ENCODE results near the gene LCTL. TPM values are rescaled to one million over a fixed set of nuclear protein-coding genes. Genes with fewer than 3 reads are reported as not detected.

Gene LCTL
- under 1 TPM in 1 of 3 donors, not detected in 2; 0.12 TPM for polyA plus RNA-seq

GRCh38 chr15:66565741-66566144 lies at the start of gene LCTL:
LCTL (minus strand) TSS chr15:66565998; CDS start chr15:66565365, 633 bp downstream.
- Mint-ChIP-seq H3K4me1 (peaks cover 0 to 4% of the 10 kb centered on the region in 2 donors), H3K27ac (no peak within 1 kb of the TSS), H3K9me3 (peaks cover 0 to 1% (median 0%) of the 10 kb centered on the region in 6 donors), H3K36me3 (peaks cover 0 to 4% (median 0%) of the 10 kb centered on the region in 3 donors), H3K27me3 (ENCODE audit: low read depth in 3 of 3) (peaks cover 0 to 3% (median 2%) of the 10 kb centered on the region in 3 donors), H3K4me3 (no peak within 1 kb of the TSS)
- no peak for DNase-seq

- peaks cover 27 to 33% of the 10 kb centered on the region in 2 donors for H3K4me1 Mint-ChIP-seq
- H3K27ac Mint-ChIP-seq = peak overlapping the region in 1 of 6 donors; percentile 1
- no peaks in the 10 kb centered on the region for H3K9me3 Mint-ChIP-seq
- no peak for DNase-seq
- H3K36me3 Mint-ChIP-seq = no peaks in the 10 kb centered on the region
- H3K27me3 Mint-ChIP-seq (ENCODE audit: low read depth in 3 of 3) = peaks cover 2 to 4% (median 2%) of the 10 kb centered on the region in 3 donors
- no peak overlapping the region for H3K4me3 Mint-ChIP-seq
Measured at GRCh38 chr15:66614951-66615760, 49.4 kb upstream of the LCTL start.

- H3K27me3 Mint-ChIP-seq (ENCODE audit: low read depth in 3 of 3) = peaks cover 2 to 4% (median 2%) of the 10 kb centered on the region in 3 donors
- H3K36me3 Mint-ChIP-seq = no peaks in the 10 kb centered on the region
- no peak overlapping the region for H3K4me3 Mint-ChIP-seq
- no peak for DNase-seq
- no peaks in the 10 kb centered on the region for H3K9me3 Mint-ChIP-seq
- no peak overlapping the region for H3K27ac Mint-ChIP-seq
- H3K4me1 Mint-ChIP-seq = peaks cover 27 to 33% of the 10 kb centered on the region in 2 donors
Measured at GRCh38 chr15:66614456-66614855, 48.7 kb upstream of the LCTL start.

GRCh38 chr15:66613743-66614142 lies 47.9 kb upstream of the LCTL start:
- Mint-ChIP-seq H3K4me3 (peak overlapping the region in 2 of 5 donors; percentile 29 to 48), H3K27me3 (ENCODE audit: low read depth in 3 of 3) (peaks cover 2 to 4% (median 2%) of the 10 kb centered on the region in 3 donors), H3K4me1 (peaks cover 27 to 29% of the 10 kb centered on the region in 2 donors), H3K9me3 (no peaks in the 10 kb centered on the region), H3K36me3 (no peaks in the 10 kb centered on the region), H3K27ac (peak overlapping the region in 1 of 6 donors; percentile 49)
- no peak for DNase-seq

GRCh38 chr15:66611257-66612053 lies 45.7 kb upstream of the LCTL start:
- Mint-ChIP-seq H3K4me3 (no peak overlapping the region), H3K27ac (no peak overlapping the region), H3K36me3 (no peaks in the 10 kb centered on the region), H3K9me3 (no peaks in the 10 kb centered on the region), H3K4me1 (peaks cover 12 to 13% of the 10 kb centered on the region in 2 donors), H3K27me3 (ENCODE audit: low read depth in 3 of 3) (peaks cover 0 to 3% (median 0%) of the 10 kb centered on the region in 3 donors)
- no peak for DNase-seq

GRCh38 chr15:66609876-66610275 lies 44.1 kb upstream of the LCTL start:
- no peaks in the 10 kb centered on the region for H3K9me3 Mint-ChIP-seq
- no peak overlapping the region for H3K27ac Mint-ChIP-seq
- H3K36me3 Mint-ChIP-seq = no peaks in the 10 kb centered on the region
- peaks cover 11 to 12% of the 10 kb centered on the region in 2 donors for H3K4me1 Mint-ChIP-seq
- no peak for DNase-seq
- no peak overlapping the region for H3K4me3 Mint-ChIP-seq
- H3K27me3 Mint-ChIP-seq (ENCODE audit: low read depth in 3 of 3) = peaks cover 0 to 2% (median 0%) of the 10 kb centered on the region in 3 donors

- Mint-ChIP-seq H3K36me3 (no peaks in the 10 kb centered on the region), H3K4me3 (no peak overlapping the region), H3K27me3 (ENCODE audit: low read depth in 3 of 3) (peaks cover 0 to 2% (median under 1%) of the 10 kb centered on the region in 3 donors), H3K27ac (no peak overlapping the region), H3K9me3 (no peaks in the 10 kb centered on the region), H3K4me1 (peaks cover 7% of the 10 kb centered on the region in 2 donors)
- no peak for DNase-seq
Measured at GRCh38 chr15:66608881-66609280, 43.1 kb upstream of the LCTL start.

GRCh38 chr15:66608159-66608558 lies 42.4 kb upstream of the LCTL start:
- DNase-seq = no peak
- H3K4me1 Mint-ChIP-seq = peaks cover 0 to 1% of the 10 kb centered on the region in 2 donors
- H3K27me3 Mint-ChIP-seq (ENCODE audit: low read depth in 3 of 3) = peaks cover 0 to 4% (median 2%) of the 10 kb centered on the region in 3 donors
- H3K36me3 Mint-ChIP-seq = no peaks in the 10 kb centered on the region
- H3K9me3 Mint-ChIP-seq = no peaks in the 10 kb centered on the region
- no peak overlapping the region for H3K4me3 Mint-ChIP-seq
- H3K27ac Mint-ChIP-seq = no peak overlapping the region

GRCh38 chr15:66603301-66604179 lies 37.7 kb upstream of the LCTL start:
- Mint-ChIP-seq H3K27me3 (ENCODE audit: low read depth in 3 of 3) (peaks cover 0 to 7% (median 0%) of the 10 kb centered on the region in 3 donors), H3K9me3 (no peaks in the 10 kb centered on the region), H3K4me3 (no peak overlapping the region), H3K4me1 (no peaks in the 10 kb centered on the region), H3K27ac (no peak overlapping the region), H3K36me3 (no peaks in the 10 kb centered on the region)
- peak; percentile 36 to 50 (median 47) for DNase-seq

GRCh38 chr15:66601521-66601920 lies 35.7 kb upstream of the LCTL start:
- Mint-ChIP-seq H3K4me3 (no peak overlapping the region), H3K27ac (no peak overlapping the region), H3K4me1 (no peaks in the 10 kb centered on the region), H3K27me3 (ENCODE audit: low read depth in 3 of 3) (peaks cover 0 to 7% (median 2%) of the 10 kb centered on the region in 3 donors), H3K36me3 (no peaks in the 10 kb centered on the region), H3K9me3 (no peaks in the 10 kb centered on the region)
- DNase-seq = no peak

- no peaks in the 10 kb centered on the region for H3K9me3 Mint-ChIP-seq
- H3K27me3 Mint-ChIP-seq (ENCODE audit: low read depth in 3 of 3) = peaks cover 0 to 7% (median 2%) of the 10 kb centered on the region in 3 donors
- H3K27ac Mint-ChIP-seq = no peak overlapping the region
- DNase-seq = no peak
- H3K4me1 Mint-ChIP-seq = no peaks in the 10 kb centered on the region
- H3K4me3 Mint-ChIP-seq = no peak overlapping the region
- no peaks in the 10 kb centered on the region for H3K36me3 Mint-ChIP-seq
Measured at GRCh38 chr15:66600240-66600627, 34.4 kb upstream of the LCTL start.

- Mint-ChIP-seq H3K4me1 (no peaks in the 10 kb centered on the region), H3K27me3 (ENCODE audit: low read depth in 3 of 3) (peaks cover 0 to 7% (median 3%) of the 10 kb centered on the region in 3 donors), H3K9me3 (no peaks in the 10 kb centered on the region), H3K36me3 (no peaks in the 10 kb centered on the region), H3K4me3 (no peak overlapping the region), H3K27ac (no peak overlapping the region)
- DNase-seq = no peak
Measured at GRCh38 chr15:66599536-66600239, 33.9 kb upstream of the LCTL start.

All from immature natural killer cell (primary cell).